OCI-LY1 (cell line): ENCODE results near the gene AQP10.

Experiments used
- H2AFZ ChIP-seq: fragments of 200-600 bp; sonication (generic), shearing (Covaris generic); 2 replicates; pipeline ENCODE4 v1.6.0; 2014; ENCODE audit warnings: antibody characterized with exemption, mild to moderate bottlenecking, low read length
- H3F3A ChIP-seq: fragments of 200-600 bp; sonication (generic), shearing (Covaris generic); 2 replicates; pipeline ENCODE4 v1.6.0; 2014; ENCODE audit warnings: mild to moderate bottlenecking, antibody characterized with exemption, low read length, moderate library complexity; ENCODE audit not compliant: insufficient read depth
- H3K27ac ChIP-seq: fragments of 200-600 bp; sonication (generic); 2 replicates; pipeline ENCODE4 v1.5.1; 2014; ENCODE audit warnings: low read length, mixed run types, mild to moderate bottlenecking, low read depth; ENCODE audit not compliant: poor library complexity, severe bottlenecking
- H3K27me3 ChIP-seq: fragments of 200-600 bp; sonication (generic); 2 replicates; pipeline ENCODE4 v1.6.0; 2014; ENCODE audit warnings: antibody characterized with exemption, mild to moderate bottlenecking, low read length, moderate library complexity; ENCODE audit not compliant: insufficient read depth
- H3K36me3 ChIP-seq: fragments of 200-600 bp; sonication (generic); 2 replicates; pipeline ENCODE4 v1.6.1; 2014; ENCODE audit warnings: mild to moderate bottlenecking, antibody characterized with exemption, low read length, moderate library complexity, mixed read lengths; ENCODE audit not compliant: insufficient read depth
- H3K4me1 ChIP-seq: fragments of 200-600 bp; sonication (generic); 2 replicates; pipeline ENCODE4 v1.5.1; 2014; ENCODE audit warnings: mild to moderate bottlenecking, low read length, moderate library complexity; ENCODE audit not compliant: insufficient read depth, severe bottlenecking
- H3K4me2 ChIP-seq: fragments of 200-600 bp; sonication (generic), shearing (Covaris generic); 2 replicates; pipeline ENCODE4 v1.6.1; 2014; ENCODE audit warnings: low read length
- H3K4me3 ChIP-seq: fragments of 200-600 bp; sonication (generic); 2 replicates; pipeline ENCODE4 v1.5.1; 2014; ENCODE audit warnings: low read length, low read depth, mild to moderate bottlenecking, mixed read lengths; ENCODE audit not compliant: poor library complexity, severe bottlenecking
- H3K79me2 ChIP-seq: fragments of 200-600 bp; shearing (Covaris generic); 2 replicates; pipeline ENCODE4 v1.6.1; 2016; ENCODE audit warnings: mixed run types, low read length, mixed read lengths; ENCODE audit not compliant: insufficient read depth
- H3K9ac ChIP-seq: fragments of 200-600 bp; sonication (generic), shearing (Covaris generic); 2 replicates; pipeline ENCODE4 v1.6.1; 2014; ENCODE audit warnings: mild to moderate bottlenecking, low read length, mixed read lengths
- H3K9me2 ChIP-seq: fragments of 200-600 bp; sonication (generic), shearing (Covaris generic); 2 replicates; pipeline ENCODE4 v1.6.1; 2014; ENCODE audit warnings: low read depth, mild to moderate bottlenecking, low read length, mixed read lengths
- H3K9me3 ChIP-seq: fragments of 200-600 bp; shearing (Covaris generic); 2 replicates; pipeline ENCODE4 v1.6.1; 2014; ENCODE audit warnings: low read length, mixed read lengths
- H4K20me1 ChIP-seq: fragments of 200-600 bp; sonication (generic), shearing (Covaris generic); 2 replicates; pipeline ENCODE4 v1.6.0; 2016; ENCODE audit warnings: mild to moderate bottlenecking, low read length; ENCODE audit not compliant: insufficient read depth
- CTCF ChIP-seq: fragments of 200-600 bp; sonication (generic), shearing (Covaris generic); IDR thresholded peaks from 2 replicates; pipeline ENCODE4 v1.5.1; 2017; ENCODE audit warnings: mild to moderate bottlenecking, antibody characterized with exemption, low read length, moderate library complexity, mixed read lengths
- EZH2 ChIP-seq: fragments of 200-600 bp; sonication (generic), shearing (Covaris generic); IDR thresholded peaks from 2 replicates; pipeline ENCODE4 v1.8.0; 2017; ENCODE audit warnings: borderline replicate concordance, mixed run types, mild to moderate bottlenecking, antibody characterized with exemption, low read length, moderate library complexity, mixed read lengths

Gene AQP10

GRCh38 chr1:154295408-154296235, 25.3 kb upstream of the AQP10 start:
- H3K9me2 ChIP-seq = no peaks in the 10 kb centered on the region
- H3K4me3 ChIP-seq = no peak overlapping the region
- TF ChIP-seq CTCF (no peak), EZH2 (no peak)
- H3K27me3 ChIP-seq = no peaks in the 10 kb centered on the region
- peaks cover 5% of the 10 kb centered on the region; the same call in 1 of the 2 replicates for H3K9me3 ChIP-seq
- no peak overlapping the region for H2AFZ ChIP-seq
- no peak overlapping the region for H3K9ac ChIP-seq
- H3K79me2 ChIP-seq = no peaks in the 10 kb centered on the region
- H3K27ac ChIP-seq = no peak overlapping the region
- no peaks in the 10 kb centered on the region; the same call in 1 of the 2 replicates for H3K36me3 ChIP-seq
- no peak overlapping the region for H3K4me2 ChIP-seq
- no peaks in the 10 kb centered on the region for H3F3A ChIP-seq
- no peaks in the 10 kb centered on the region for H3K4me1 ChIP-seq
- H4K20me1 ChIP-seq = no peaks in the 10 kb centered on the region

GRCh38 chr1:154301582-154301981, 19.3 kb upstream of the AQP10 start:
- Histone ChIP-seq H3K9ac (no peak overlapping the region), H2AFZ (no peak overlapping the region)
- no peak for TF ChIP-seq CTCF
- no peak for TF ChIP-seq EZH2

DNA sequence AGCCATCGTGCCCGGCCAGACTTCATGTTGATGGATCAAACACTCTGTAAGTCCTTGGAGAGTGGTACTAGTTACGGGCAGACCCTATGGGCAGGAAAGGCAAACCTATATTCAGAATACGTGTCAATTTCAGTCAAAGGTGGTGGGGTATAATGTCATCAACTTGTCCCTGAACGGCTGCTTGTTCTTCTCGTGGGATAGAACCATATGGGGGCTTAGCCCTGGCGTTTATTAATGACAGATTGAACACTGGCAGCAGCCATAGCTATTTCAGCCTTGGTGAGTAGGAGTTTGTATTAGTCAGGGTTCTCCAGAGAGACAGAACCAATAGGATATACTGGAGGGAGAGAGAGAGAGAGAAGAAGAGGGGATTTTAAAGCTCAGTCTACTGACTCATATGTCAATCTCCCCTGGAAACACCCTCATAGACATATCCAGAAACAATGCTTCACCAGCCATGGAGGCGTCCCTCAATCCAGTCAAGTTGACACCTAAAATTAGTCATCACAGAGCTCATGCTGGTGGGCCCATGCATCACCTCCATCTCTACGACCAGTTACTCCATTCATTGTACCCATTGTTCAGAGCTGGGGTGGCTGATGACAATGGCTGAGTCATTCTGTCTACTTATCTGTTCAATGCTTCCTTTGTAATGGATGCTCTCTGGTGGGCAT, 16.1 kb upstream of the AQP10 start:
- Histone ChIP-seq H3K4me2 (no peak overlapping the region), H3K79me2 (no peaks in the 10 kb centered on the region), H3K4me3 (no peak overlapping the region), H3K9me3 (no peaks in the 10 kb centered on the region), H2AFZ (no peak overlapping the region), H4K20me1 (no peaks in the 10 kb centered on the region), H3K9me2 (no peaks in the 10 kb centered on the region), H3K27ac (no peak overlapping the region), H3K4me1 (no peaks in the 10 kb centered on the region), H3K9ac (no peak overlapping the region), H3F3A (no peaks in the 10 kb centered on the region), H3K36me3 (no peaks in the 10 kb centered on the region), H3K27me3 (peaks cover 5% of the 10 kb centered on the region; the same call in 1 of the 2 replicates)
- TF ChIP-seq EZH2 (no peak), CTCF (no peak)

More at GRCh38 chr1:154301582-154301981, 19.3 kb upstream of the AQP10 start:
- no peaks in the 10 kb centered on the region for H3K27me3 ChIP-seq
- H3K9me3 ChIP-seq = no peaks in the 10 kb centered on the region
- no peaks in the 10 kb centered on the region for H3K9me2 ChIP-seq
- H3K4me2 ChIP-seq = no peak overlapping the region
- H3K4me1 ChIP-seq = no peaks in the 10 kb centered on the region
- H3K4me3 ChIP-seq = no peak overlapping the region
- H3K79me2 ChIP-seq = no peaks in the 10 kb centered on the region
- H4K20me1 ChIP-seq = no peaks in the 10 kb centered on the region
- H3F3A ChIP-seq = no peaks in the 10 kb centered on the region
- no peak overlapping the region for H3K27ac ChIP-seq
- H3K36me3 ChIP-seq = no peaks in the 10 kb centered on the region
